HG03025 (cell line): ENCODE data around the gene OR4E1.
"Not testable (repeated sequence)": the region's sequence is repeated elsewhere in the genome, so short reads cannot be mapped to it uniquely, and the experiment has no call there.

ENCODE experiments used
- ATAC-seq: cut with Tn5 transposase; IDR thresholded peaks from one replicate; pipeline ENCODE4 v1.9.1; 2021; ENCODE audit warnings: mild to moderate bottlenecking, moderate library complexity; ENCODE audit not compliant: unreplicated experiment, low FRiP score

Gene OR4E1

DNA sequence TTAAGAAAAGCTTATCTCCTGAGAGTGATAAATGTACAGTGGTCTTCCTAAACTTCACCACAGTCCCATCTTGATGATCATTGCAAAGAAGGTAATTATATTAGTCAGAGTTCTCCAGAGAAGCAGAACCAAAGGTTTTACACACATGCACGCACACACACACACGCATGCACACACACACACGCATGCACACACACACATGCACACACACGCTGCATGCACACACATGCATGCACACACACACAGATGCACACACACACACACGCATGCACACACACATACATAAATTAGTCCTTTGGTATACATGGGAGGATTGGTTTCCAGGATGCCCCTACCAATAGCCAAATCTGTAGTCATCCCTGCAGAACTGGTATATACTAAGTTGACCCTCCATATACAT, 19.4 kb downstream of the OR4E1 start:
- ATAC-seq, result no peak

DNA sequence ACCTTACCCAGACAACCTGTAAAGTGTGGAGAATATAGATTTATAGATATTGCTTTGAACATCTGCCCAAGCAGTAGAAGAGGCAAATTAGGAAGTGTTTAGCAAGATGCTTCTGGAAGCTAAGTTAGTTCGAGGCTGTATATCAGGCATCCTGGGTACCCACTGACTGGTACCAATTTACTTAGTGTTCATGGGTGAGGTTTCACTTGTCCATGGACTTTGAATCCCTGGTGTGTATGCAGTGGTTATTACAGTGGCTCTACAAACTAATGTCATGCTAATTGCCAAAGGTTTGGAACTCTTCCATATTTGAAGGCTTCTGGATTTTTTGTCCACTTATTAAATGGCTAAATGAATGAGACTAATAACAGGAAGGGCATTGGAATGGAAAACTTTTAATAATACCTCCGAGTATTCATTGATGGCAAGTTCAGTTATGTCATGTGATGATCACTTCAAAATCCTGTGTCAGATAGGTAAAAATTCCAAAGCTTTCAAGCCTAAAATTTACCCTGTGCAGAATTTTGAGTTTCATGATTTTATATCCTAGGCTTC, 20.2 kb downstream of the OR4E1 start, which contains the start of gene OR4E2:
Gene OR4E2, plus strand, starts transcription at position 505 of the 555 bp plus-strand sequence. CDS start 11,248 bp downstream, outside the sequence.
- ATAC-seq, result no peak

DNA sequence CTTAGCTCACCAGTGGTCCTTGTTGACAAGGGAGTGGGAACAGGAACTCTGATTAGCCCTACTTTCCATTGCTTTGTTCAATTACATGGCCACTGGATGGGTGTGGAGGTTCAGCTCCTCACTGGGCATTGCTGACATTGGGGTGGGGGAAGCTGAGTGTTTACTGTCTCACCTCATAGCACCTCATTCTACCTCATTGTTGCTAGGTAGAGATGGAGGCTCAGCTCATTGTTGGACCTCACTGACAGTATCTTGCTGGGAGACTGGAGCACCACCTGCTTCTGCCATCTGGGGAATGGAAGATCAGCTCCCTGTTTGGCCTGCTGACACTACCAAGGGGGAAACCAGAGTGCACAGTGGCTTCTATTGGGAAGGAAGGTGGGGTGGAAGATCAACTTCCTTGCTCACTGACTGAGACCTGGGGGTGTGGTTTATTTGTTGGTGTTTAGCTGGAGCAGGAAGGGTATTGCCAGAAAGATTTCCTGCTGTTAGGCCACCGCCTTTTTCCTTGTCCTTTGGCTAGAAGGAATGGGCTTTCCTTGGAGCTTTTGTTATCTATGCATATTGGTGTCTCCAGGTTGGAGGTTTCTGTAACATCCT, 21.3 kb downstream of the OR4E1 start:
- no peak for ATAC-seq

DNA sequence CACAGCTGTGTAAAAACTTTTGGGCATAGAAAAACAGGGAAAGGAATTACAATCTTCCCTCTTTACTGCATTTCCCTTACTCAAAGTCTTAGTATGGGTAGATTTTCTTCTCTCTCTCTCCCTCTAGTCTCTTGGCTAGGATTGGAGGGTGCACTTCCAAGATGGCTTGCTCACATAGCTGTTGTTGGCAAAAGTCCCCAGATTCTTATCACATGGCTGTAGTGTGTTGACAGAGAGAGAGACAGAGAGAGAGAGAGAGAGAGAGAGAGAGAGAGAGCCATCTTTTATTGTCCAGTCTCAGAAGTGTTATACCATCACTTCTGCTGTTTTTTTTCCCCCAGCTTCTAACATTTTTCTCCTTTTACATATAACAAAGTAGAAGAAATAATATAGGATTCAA, 26.2 kb downstream of the OR4E1 start:
- ATAC-seq, result no peak

DNA sequence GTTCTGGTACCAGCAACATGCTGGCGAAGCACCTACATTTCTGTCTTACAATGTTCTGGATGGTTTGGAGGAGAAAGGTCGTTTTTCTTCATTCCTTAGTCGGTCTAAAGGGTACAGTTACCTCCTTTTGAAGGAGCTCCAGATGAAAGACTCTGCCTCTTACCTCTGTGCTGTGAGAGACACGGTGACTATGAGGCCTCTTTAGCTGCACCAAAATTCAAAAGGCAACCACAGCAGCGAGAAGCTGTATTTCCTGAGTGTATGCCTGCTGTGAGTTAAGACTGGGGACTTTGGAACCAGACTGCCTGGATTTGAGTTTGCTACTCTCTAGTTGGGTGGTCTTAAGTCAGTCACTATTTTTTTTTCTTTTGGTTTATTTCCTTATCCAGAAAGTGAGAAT, 30.2 kb downstream of the OR4E1 start:
- ATAC-seq, result no peak

DNA sequence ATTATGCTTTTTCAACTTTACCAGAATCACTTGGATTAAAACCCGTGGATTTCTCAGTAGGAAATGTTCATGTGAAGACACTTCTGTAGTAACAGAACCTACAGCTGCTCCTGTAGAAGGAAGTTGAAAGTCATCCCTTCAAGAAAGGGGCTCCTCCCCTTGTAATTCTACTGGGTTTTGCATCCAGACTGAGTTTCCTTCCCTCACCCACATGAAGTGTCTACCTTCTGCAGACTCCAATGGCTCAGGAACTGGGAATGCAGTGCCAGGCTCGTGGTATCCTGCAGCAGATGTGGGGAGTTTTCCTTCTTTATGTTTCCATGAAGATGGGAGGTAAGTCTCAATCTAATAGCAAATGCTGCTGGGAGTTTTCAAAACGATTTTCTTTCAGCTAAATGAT, 30.9 kb downstream of the OR4E1 start:
- no peak for ATAC-seq

DNA sequence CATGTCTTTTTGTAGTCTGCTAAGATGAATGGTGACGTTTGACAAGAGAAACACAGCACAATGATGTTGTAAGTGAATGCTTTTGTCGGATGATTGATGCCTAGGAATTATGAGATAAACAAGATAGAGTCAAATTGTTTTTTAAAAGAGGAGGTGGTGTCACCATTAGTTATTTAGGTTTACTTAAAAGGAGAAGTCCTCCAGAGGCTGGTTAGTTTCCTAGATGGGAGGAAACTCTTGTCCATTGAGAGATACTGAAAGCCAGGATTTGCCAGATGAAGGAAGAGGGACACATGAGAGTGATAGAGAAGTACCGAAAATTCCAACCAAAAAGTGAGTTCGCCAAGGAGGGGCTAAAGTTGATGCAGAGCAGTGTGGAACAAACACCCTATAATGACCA, 38.8 kb downstream of the OR4E1 start, which contains the start of gene OR10G2:
Gene OR10G2, minus strand, starts transcription at position 101 of the 400 bp plus-strand sequence. Its CDS starts 98 bp downstream, at position 3.
- ATAC-seq, result no peak

DNA sequence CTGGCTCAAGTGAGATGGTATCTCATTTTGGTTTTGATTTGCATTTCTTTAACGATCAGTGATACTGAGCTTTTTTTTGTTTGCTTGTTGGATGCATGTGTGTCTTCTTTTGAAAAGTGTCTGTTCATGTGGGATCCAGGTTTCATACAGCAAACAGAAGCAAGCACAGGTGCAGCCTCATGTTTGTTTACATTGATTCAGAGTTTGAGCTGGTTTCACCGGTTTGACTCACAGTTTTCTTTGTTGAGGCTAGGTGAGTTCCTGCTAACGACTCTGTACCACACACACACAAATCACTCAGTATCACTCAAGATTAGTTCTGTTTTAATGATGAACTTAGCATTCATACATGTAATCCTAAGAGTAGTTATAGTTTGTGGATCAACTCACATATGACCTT, 42.5 kb downstream of the OR4E1 start:
- ATAC-seq, result no peak

DNA sequence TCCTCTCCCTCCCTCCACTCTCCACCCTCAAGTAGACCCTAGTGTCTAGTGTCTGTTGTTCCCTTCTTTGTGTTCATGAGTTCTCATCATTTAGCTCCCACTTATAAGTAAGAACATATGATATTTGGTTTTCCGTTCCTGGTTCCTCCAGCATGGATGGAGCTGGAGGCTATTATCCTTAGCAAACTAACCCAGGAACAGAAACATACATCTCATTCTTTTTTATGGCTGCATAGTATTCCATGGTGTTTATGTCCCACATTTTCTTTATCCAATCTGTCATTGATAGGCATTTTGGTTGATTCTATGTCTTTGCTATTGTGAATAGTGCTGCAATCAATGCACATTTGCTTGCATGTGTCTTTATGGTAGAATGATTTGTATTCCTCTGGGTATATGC, 43.1 kb downstream of the OR4E1 start:
- ATAC-seq, result not testable (repeated sequence)

DNA sequence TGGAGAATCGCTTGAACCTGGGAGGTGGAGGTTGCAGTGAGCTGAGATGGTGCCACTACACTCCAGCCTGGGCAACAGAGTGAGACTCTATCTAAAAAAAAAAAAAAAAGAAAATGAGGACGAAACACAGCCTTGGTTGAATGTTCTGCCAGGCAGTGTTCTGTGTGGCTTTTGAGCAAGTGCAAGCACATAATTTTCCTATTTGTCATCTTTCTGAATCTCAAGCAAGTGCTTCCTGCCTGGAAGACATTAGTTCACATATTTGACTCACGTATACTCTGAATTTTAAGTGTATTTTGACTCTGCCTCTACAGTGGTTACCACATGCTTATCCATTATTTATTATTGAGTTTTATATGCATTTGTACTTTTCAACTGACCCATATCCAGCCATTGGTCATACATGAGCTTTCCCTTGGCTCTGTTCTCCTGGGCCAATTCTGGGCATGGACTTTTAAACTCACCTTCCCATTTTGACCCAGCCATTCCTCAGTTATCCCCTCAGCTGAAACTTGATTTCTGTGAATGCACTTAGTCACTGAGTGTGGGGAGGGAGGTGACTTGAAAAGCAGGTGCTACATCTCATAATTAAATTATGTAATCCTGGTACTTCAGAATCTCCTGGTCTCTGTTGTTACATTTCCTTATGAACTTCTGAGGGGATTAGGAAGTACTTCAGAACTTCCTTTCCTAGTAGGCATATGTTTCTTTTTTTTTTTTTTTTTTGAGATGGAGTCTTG, 47.0 kb downstream of the OR4E1 start:
- ATAC-seq, result no peak
